ENCODE measurements around the gene SMIM28.
"Not testable (repeated sequence)": the region's sequence is repeated elsewhere in the genome, so short reads cannot be mapped to it uniquely, and the experiment has no call there.

SMIM28 gene

GRCh38 chr6:138377844-138378243, at the start of gene SMIM28:
TSS of gene SMIM28 (plus strand) at chr6:138377905. CDS start at chr6:138378073, 168 bp downstream.
- DNase-seq (ENCODE audit: low spot score), result no peak
- FAIRE-seq, result no peak

DNA sequence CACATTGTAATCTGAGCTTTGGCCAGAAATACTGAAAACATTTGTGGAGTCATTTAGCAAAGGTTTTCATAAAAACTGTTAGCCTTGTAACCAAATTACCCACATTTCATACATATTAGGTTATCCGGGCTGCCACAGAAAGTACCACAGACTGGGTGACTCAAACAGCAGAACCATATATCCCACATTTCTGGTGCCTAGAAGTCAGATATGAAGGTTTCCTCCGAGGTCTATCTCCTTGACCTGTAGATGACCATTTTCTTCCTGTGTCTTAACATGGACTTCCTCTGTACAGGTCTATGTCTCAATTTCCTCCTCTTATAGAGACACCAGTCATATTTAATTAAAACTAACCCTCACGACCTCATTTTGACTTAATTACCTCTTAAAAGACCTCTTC, 49.5 kb upstream of the SMIM28 start:
- no peak for DNase-seq (ENCODE audit: low spot score)
- no peak for FAIRE-seq

GRCh38 chr6:138330763-138331162, 46.9 kb upstream of the SMIM28 start:
- DNase-seq (ENCODE audit: low spot score) (no peak), FAIRE-seq (no peak)

- DNase-seq (ENCODE audit: low spot score), result no peak
- FAIRE-seq, result no peak
Observed at GRCh38 chr6:138331444-138331843, 46.3 kb upstream of the SMIM28 start.

DNA sequence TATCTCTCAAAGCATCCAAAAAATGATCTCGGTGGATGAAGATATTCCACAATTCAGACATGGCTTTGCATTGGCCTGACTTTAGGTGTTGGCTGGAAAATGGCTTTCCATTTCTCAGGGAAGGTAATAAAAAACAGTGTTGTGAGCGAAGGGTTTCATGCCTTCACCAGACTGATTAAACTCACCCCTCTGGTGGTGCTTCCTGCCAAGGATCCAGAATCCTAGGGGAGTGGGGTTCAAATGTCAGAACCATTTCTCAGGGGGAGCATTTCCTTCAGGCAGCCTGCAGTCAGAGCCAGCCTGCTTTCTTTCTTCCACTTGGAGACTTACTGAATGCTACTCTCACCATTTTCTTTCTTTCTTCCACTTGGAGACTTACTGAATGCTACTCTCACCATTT, 45.7 kb upstream of the SMIM28 start:
- no peak for FAIRE-seq
- no peak for DNase-seq (ENCODE audit: low spot score)

DNA sequence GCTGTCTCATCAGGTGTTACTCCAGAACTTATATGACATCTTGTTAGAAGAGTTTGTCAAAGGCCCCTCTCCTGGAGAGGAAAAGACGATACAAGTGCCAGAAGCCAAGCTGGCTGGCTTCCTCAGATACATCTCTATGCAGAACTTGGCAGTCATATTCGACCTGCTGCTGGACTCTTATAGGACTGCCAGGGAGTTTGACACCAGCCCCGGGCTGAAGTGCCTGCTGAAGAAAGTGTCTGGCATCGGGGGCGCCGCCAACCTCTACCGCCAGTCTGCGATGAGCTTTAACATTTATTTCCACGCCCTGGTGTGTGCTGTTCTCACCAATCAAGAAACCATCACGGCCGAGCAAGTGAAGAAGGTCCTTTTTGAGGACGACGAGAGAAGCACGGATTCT, 43.7 kb upstream of the SMIM28 start:
- DNase-seq (ENCODE audit: low spot score) (no peak), FAIRE-seq (no peak)

DNA sequence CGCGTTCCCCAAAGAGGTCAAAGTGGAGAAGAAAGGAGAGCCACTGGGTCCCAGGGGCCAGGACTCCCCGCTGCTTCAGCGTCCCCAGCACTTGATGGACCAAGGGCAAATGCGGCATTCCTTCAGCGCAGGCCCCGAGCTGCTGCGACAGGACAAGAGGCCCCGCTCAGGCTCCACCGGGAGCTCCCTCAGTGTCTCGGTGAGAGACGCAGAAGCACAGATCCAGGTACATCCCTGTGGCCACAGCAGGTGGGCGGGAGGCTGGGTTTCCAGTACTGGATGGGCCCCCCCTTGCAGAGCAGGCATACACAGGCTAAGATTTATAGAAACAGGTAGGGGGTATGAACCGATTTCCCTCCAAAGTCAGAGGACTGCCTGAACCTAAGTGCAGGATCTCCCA, 42.7 kb upstream of the SMIM28 start:
- FAIRE-seq (no peak), DNase-seq (ENCODE audit: low spot score) (no peak)

DNA sequence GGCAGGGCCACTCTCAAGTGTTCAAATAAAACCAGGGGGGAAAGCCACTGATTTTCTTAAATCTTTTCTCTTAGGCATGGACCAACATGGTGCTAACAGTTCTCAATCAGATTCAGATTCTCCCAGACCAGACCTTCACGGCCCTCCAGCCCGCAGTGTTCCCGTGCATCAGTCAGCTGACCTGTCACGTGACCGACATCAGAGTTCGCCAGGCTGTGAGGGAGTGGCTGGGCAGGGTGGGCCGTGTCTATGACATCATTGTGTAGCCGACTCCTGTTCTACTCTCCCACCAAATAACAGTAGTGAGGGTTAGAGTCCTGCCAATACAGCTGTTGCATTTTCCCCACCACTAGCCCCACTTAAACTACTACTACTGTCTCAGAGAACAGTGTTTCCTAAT, 41.5 kb upstream of the SMIM28 start:
- DNase-seq (ENCODE audit: low spot score) (peak; percentile 7), FAIRE-seq (peak; percentile 32)

GRCh38 chr6:138337076-138337475, 40.6 kb upstream of the SMIM28 start:
- FAIRE-seq (no peak), DNase-seq (ENCODE audit: low spot score) (no peak)

GRCh38 chr6:138339024-138339423, 38.7 kb upstream of the SMIM28 start:
- no peak for FAIRE-seq
- no peak for DNase-seq (ENCODE audit: low spot score)

DNA sequence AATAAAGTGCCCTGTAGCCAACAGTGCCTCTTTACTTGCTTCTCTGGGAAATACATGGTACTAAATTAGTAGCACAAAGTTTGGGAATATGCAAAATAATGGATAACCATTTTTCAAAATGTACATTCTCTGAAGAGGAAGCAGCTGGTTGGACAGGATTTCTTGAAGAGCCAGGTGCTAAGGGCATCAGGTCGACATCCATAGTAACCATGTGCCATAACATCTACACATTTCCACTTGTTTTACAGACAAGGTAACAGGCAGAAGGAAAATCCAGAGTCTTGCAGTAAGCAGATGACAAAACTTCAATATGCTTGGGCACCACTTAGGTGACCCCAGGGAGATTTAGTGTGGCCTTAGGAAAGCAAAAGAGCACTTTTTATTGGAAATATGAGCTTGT, 36.5 kb upstream of the SMIM28 start:
- DNase-seq (ENCODE audit: low spot score), result no peak
- no peak for FAIRE-seq

- no peak for FAIRE-seq
Observed at GRCh38 chr6:138343112-138343511, 34.6 kb upstream of the SMIM28 start.

GRCh38 chr6:138345565-138346285, 32.0 kb upstream of the SMIM28 start:
- FAIRE-seq (no peak), DNase-seq (ENCODE audit: low spot score) (no peak)

More at GRCh38 chr6:138343112-138343511, 34.6 kb upstream of the SMIM28 start:
- DNase-seq (ENCODE audit: low spot score), result no peak

- DNase-seq (ENCODE audit: low spot score), result no peak
- FAIRE-seq, result no peak
Observed at GRCh38 chr6:138346302-138347195, 31.2 kb upstream of the SMIM28 start.

DNA sequence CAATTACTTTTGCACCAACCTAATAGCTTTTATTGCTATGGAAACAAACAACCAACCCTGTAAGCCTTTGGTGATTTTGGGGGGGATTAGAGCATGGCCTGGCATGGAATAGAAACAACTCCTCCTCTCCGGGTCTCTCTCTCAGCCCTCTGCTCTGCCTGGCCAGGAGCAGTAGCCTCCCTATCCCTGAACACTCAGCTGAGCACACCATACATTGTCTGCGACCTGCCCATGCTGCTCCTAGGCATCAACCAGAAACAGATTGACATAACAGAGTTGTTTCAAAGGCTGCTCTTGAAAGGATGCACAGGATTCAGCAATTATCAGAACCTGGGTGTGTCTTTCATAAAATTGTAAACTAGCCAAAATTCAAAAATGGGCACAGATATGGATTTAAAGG, 29.8 kb upstream of the SMIM28 start:
- no peak for DNase-seq (ENCODE audit: low spot score)
- FAIRE-seq, result no peak

GRCh38 chr6:138349891-138350290, 27.8 kb upstream of the SMIM28 start:
- DNase-seq (ENCODE audit: low spot score) (no peak), FAIRE-seq (no peak)

GRCh38 chr6:138357928-138358327, 19.8 kb upstream of the SMIM28 start:
- DNase-seq (ENCODE audit: low spot score) (no peak), FAIRE-seq (no peak)

GRCh38 chr6:138368684-138369083, 9.0 kb upstream of the SMIM28 start:
- FAIRE-seq; DNase-seq (ENCODE audit: low spot score): not testable (repeated sequence)

DNA sequence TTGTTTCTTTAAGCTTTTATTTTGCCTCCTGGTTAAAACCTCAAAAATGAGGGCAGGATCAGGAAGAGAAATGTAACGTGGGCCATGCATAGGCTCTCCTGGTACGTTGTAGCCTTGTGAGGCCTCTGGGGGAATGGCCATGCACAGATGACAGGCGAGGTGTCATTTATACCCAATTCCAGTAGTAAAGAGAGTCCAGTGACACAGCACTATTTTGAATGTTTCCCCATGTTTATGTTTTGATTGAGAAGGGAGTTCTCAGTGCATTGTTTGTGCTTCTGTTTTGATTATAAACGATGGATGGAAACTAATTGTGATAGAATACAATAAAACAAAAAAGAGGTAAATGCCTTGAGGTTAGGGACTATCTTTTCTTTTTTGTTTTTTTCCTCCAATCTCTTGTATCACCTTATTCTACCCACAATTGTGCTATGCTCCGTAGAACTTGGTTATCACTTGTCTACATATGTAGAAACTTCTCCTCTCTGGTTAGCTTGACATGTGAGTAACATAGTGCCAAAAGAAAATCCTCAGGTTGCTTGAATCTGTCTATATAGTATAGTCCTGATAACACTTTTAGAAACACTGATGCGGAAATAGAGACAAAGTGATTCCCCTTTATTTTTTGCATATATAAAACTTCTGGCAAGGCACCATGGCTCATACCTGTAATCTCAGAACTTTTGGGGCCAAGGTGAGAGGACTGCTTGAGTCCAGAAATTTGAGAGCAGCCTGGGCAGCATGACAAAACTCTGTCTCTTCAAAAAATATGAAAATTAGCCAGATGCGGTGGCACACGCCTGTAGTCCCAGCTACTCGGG, 6.9 kb upstream of the SMIM28 start:
- no peak for FAIRE-seq
- no peak for DNase-seq (ENCODE audit: low spot score)

GRCh38 chr6:138371452-138371711, 6.3 kb upstream of the SMIM28 start:
- no peak for DNase-seq (ENCODE audit: low spot score)
- no peak for FAIRE-seq

DNA sequence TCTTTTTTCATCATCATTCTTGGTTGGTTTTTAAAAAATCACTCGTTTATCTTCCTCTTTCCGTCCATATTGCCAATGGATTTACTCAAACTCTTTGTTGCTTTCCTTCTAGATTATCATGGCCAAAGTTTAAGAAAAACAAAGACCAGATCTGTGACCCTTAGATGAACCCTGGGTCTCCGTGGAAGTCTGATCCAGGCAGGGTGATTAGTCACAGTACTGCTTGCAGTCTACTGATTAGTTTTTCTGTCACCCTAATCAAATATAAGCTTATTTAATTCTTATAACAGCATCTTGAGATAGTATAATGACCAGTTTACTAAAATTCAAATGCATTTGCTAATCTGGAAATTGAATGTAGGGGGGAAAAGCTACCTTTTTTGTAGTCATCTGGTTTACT, 6.0 kb upstream of the SMIM28 start:
- FAIRE-seq (no peak), DNase-seq (ENCODE audit: low spot score) (no peak)
